Vagina (tissue), 2 donors: ENCODE measurements around the gene CCDC198.

Experiments
- POLR2A ChIP-seq, 2 donors: fragments of 450-650 bp; IDR thresholded peaks; one replicate each; pipeline ENCODE4 v1.6.1; 2017; ENCODE audit warnings: antibody characterized with exemption in 2 of 2, mild to moderate bottlenecking in 2 of 2, moderate library complexity in 2 of 2
- POLR2AphosphoS5 ChIP-seq, 2 donors: sonication (generic); formaldehyde crosslinking; IDR thresholded peaks; one replicate each; pipeline ENCODE4 v1.9.0; 2017; ENCODE audit warnings: antibody characterized with exemption in 2 of 2, mild to moderate bottlenecking in 2 of 2, low read depth in 1 of 2; ENCODE audit not compliant: insufficient read depth in 1 of 2
- TF ChIP-seq, protein P1 (sequence below), 3 experiments: fragments of 450-650 bp in 2 of 3; fragments of 200-600 bp in 1 of 3; sonication (generic) in 1 of 3; IDR thresholded peaks; one replicate each; pipeline ENCODE4 v1.5.1; 2017 to 2019; ENCODE audit warnings: antibody characterized with exemption in 3 of 3, mild to moderate bottlenecking in 2 of 3, moderate library complexity in 2 of 3

DNA sequence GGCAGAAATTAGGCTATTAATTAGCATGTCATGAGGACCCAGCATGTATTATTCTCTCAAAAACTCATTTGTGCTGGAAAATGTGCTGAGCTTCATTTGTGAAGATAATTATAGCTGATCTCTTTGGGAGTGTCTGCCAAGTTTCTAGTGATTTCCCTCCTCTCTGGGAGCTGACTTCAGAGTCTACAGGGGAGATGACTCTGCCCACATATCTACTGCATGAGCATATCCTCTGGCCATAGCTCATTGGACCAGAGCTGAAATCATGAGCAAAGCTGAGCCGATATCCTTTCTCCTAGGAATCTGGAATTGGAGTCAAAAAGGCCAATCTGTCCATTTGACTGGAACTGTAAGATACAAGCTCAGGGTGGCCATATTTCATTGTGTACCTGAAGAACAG is 5.9 kb downstream of the CCDC198 start:
- TF ChIP-seq, protein P1, sequence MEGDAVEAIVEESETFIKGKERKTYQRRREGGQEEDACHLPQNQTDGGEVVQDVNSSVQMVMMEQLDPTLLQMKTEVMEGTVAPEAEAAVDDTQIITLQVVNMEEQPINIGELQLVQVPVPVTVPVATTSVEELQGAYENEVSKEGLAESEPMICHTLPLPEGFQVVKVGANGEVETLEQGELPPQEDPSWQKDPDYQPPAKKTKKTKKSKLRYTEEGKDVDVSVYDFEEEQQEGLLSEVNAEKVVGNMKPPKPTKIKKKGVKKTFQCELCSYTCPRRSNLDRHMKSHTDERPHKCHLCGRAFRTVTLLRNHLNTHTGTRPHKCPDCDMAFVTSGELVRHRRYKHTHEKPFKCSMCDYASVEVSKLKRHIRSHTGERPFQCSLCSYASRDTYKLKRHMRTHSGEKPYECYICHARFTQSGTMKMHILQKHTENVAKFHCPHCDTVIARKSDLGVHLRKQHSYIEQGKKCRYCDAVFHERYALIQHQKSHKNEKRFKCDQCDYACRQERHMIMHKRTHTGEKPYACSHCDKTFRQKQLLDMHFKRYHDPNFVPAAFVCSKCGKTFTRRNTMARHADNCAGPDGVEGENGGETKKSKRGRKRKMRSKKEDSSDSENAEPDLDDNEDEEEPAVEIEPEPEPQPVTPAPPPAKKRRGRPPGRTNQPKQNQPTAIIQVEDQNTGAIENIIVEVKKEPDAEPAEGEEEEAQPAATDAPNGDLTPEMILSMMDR (IDR thresholded peaks at IDR 0.05) = no peak
- TF ChIP-seq POLR2A (IDR thresholded peaks at IDR 0.05) (no peak), POLR2AphosphoS5 (IDR thresholded peaks at IDR 0.05; ENCODE audit: insufficient read depth in 1 of 2, low read depth in 1 of 2) (no peak)
